GM18909 (cell line): ENCODE measurements around the gene IRX1.

Experiments used
- ATAC-seq: cut with Tn5 transposase; IDR thresholded peaks from one replicate; pipeline ENCODE4 v1.9.1; 2021; ENCODE audit warnings: mild to moderate bottlenecking; ENCODE audit not compliant: unreplicated experiment, poor library complexity

Gene IRX1

GRCh38 chr5:3595006-3595961 lies at the start of gene IRX1:
Gene IRX1 (plus strand): TSS chr5:3595832. CDS start chr5:3596106, 274 bp downstream.
- ATAC-seq = no peak

- ATAC-seq = no peak
Measured at GRCh38 chr5:3546028-3546427, 49.6 kb upstream of the IRX1 start.

GRCh38 chr5:3564116-3564515 lies 31.5 kb upstream of the IRX1 start:
- ATAC-seq = no peak

- ATAC-seq = no peak
Measured at GRCh38 chr5:3564827-3565518, 30.7 kb upstream of the IRX1 start.

- no peak for ATAC-seq
Measured at GRCh38 chr5:3584724-3585531, 10.7 kb upstream of the IRX1 start.

GRCh38 chr5:3590161-3590966 lies 5.3 kb upstream of the IRX1 start:
- ATAC-seq = no peak

- ATAC-seq = no peak
Measured at GRCh38 chr5:3590967-3591900, 4.4 kb upstream of the IRX1 start.

GRCh38 chr5:3592298-3592697 lies 3.3 kb upstream of the IRX1 start:
- no peak for ATAC-seq

- no peak for ATAC-seq
Measured at GRCh38 chr5:3593771-3594509, 1.7 kb upstream of the IRX1 start.

- ATAC-seq = no peak
Measured at GRCh38 chr5:3594510-3595005, 1.1 kb upstream of the IRX1 start.

- no peak for ATAC-seq
Measured at GRCh38 chr5:3596261-3596825, 711 bp downstream of the IRX1 start.

GRCh38 chr5:3596857-3597166 lies 1.2 kb downstream of the IRX1 start:
- no peak for ATAC-seq

- no peak for ATAC-seq
Measured at GRCh38 chr5:3597167-3598007, 1.8 kb downstream of the IRX1 start.

- ATAC-seq = no peak
Measured at GRCh38 chr5:3598207-3598606, 2.6 kb downstream of the IRX1 start.

- ATAC-seq = no peak
Measured at GRCh38 chr5:3598769-3599211, 3.2 kb downstream of the IRX1 start.

GRCh38 chr5:3599226-3600105 lies 3.8 kb downstream of the IRX1 start:
- no peak for ATAC-seq
